SKM-1 (cell line): ENCODE measurements around the gene LRTM2.

Experiments
- DNase-seq: peaks from one replicate; lab custom pipeline; 2025; ENCODE audit not compliant: unreplicated experiment; lab: John Stamatoyannopoulos, UW

The LRTM2 gene

GRCh38 chr12:1882850-1883470, 62.6 kb downstream of the LRTM2 start:
- DNase-seq = no peak

- DNase-seq = no peak
Measured at GRCh38 chr12:1883513-1883912, 63.1 kb downstream of the LRTM2 start.

GRCh38 chr12:1884651-1885050, 64.3 kb downstream of the LRTM2 start:
- no peak for DNase-seq

- DNase-seq = no peak
Measured at GRCh38 chr12:1885082-1885596, 64.8 kb downstream of the LRTM2 start.

GRCh38 chr12:1885599-1886245, 65.4 kb downstream of the LRTM2 start:
- no peak for DNase-seq
